Neutrophil (primary cell): ENCODE results near the gene ARPC2.
A peak's percentile ranks its signal among the peaks of the same experiment; 100 is the strongest.

ENCODE experiments used
- H3K27ac ChIP-seq: fragments of 200-600 bp; sonication (generic); 2 replicates; pipeline ENCODE4 v1.5.1; 2016; ENCODE audit warnings: mild to moderate bottlenecking, moderate library complexity
- H3K27me3 ChIP-seq: fragments of 200-600 bp; sonication (generic); 2 replicates; pipeline ENCODE4 v1.6.0; 2016; ENCODE audit warnings: mild to moderate bottlenecking
- H3K36me3 ChIP-seq: fragments of 200-600 bp; sonication (generic); 2 replicates; pipeline ENCODE4 v1.5.1; 2017
- H3K4me1 ChIP-seq, 2 experiments: fragments of 200-600 bp in 1 of 2; sonication (generic) in 1 of 2; 1 replicate in 1 of 2; 2 replicates in 1 of 2; pipeline versions ENCODE4 v1.5.1 to v1.6.1; 2013 to 2016; ENCODE audit warnings: low read depth in 1 of 2, low read length in 1 of 2, mild to moderate bottlenecking in 1 of 2, moderate library complexity in 1 of 2; ENCODE audit not compliant: control insufficient read depth in 1 of 2, insufficient read depth in 1 of 2
- H3K4me3 ChIP-seq, 2 experiments: fragments of 200-600 bp in 1 of 2; sonication (generic) in 1 of 2; 1 replicate in 1 of 2; 2 replicates in 1 of 2; pipeline ENCODE4 v1.5.1; 2013 to 2016; ENCODE audit warnings: low read depth in 1 of 2, low read length in 1 of 2, mild to moderate bottlenecking in 1 of 2, moderate library complexity in 1 of 2
- H3K9me3 ChIP-seq: fragments of 200-600 bp; sonication (generic); 2 replicates; pipeline ENCODE4 v1.5.1; 2016
- TF ChIP-seq, protein P1 (sequence below): fragments of 200-600 bp; sonication (generic); IDR thresholded peaks from 2 replicates; pipeline ENCODE4 v1.5.1; 2016; ENCODE audit warnings: antibody characterized with exemption

ARPC2 gene

GRCh38 chr2:218278531-218279360, 61.8 kb downstream of the ARPC2 start:
- Histone ChIP-seq H3K4me3 (no peak overlapping the region), H3K27me3 (no peaks in the 10 kb centered on the region), H3K4me1 (peaks cover 11 to 20% of the 10 kb centered on the region in 2 experiments), H3K36me3 (peaks cover 100% of the 10 kb centered on the region), H3K27ac (peak overlapping the region; percentile 3), H3K9me3 (no peaks in the 10 kb centered on the region)
- TF ChIP-seq, protein P1, sequence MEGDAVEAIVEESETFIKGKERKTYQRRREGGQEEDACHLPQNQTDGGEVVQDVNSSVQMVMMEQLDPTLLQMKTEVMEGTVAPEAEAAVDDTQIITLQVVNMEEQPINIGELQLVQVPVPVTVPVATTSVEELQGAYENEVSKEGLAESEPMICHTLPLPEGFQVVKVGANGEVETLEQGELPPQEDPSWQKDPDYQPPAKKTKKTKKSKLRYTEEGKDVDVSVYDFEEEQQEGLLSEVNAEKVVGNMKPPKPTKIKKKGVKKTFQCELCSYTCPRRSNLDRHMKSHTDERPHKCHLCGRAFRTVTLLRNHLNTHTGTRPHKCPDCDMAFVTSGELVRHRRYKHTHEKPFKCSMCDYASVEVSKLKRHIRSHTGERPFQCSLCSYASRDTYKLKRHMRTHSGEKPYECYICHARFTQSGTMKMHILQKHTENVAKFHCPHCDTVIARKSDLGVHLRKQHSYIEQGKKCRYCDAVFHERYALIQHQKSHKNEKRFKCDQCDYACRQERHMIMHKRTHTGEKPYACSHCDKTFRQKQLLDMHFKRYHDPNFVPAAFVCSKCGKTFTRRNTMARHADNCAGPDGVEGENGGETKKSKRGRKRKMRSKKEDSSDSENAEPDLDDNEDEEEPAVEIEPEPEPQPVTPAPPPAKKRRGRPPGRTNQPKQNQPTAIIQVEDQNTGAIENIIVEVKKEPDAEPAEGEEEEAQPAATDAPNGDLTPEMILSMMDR, result no peak

GRCh38 chr2:218280260-218280870, 63.4 kb downstream of the ARPC2 start:
- Histone ChIP-seq H3K27ac (no peak overlapping the region), H3K9me3 (no peaks in the 10 kb centered on the region), H3K4me3 (no peak overlapping the region), H3K4me1 (peaks cover 12 to 17% of the 10 kb centered on the region in 2 experiments), H3K27me3 (no peaks in the 10 kb centered on the region), H3K36me3 (peaks cover 94% of the 10 kb centered on the region)
- TF ChIP-seq, protein P1, result no peak

GRCh38 chr2:218281449-218281848, 64.5 kb downstream of the ARPC2 start:
- Histone ChIP-seq H3K4me1 (peaks cover 14 to 17% of the 10 kb centered on the region in 2 experiments), H3K4me3 (no peak overlapping the region), H3K27me3 (no peaks in the 10 kb centered on the region), H3K36me3 (peaks cover 84% of the 10 kb centered on the region), H3K27ac (no peak overlapping the region), H3K9me3 (no peaks in the 10 kb centered on the region)
- TF ChIP-seq, protein P1, result no peak

GRCh38 chr2:218282173-218282991, 65.4 kb downstream of the ARPC2 start:
- Histone ChIP-seq H3K4me3 (no peak overlapping the region), H3K27ac (peak overlapping the region; percentile 2), H3K27me3 (no peaks in the 10 kb centered on the region), H3K9me3 (no peaks in the 10 kb centered on the region), H3K4me1 (peaks cover 24% of the 10 kb centered on the region in 2 experiments), H3K36me3 (peaks cover 75% of the 10 kb centered on the region)
- TF ChIP-seq, protein P1, result no peak

DNA sequence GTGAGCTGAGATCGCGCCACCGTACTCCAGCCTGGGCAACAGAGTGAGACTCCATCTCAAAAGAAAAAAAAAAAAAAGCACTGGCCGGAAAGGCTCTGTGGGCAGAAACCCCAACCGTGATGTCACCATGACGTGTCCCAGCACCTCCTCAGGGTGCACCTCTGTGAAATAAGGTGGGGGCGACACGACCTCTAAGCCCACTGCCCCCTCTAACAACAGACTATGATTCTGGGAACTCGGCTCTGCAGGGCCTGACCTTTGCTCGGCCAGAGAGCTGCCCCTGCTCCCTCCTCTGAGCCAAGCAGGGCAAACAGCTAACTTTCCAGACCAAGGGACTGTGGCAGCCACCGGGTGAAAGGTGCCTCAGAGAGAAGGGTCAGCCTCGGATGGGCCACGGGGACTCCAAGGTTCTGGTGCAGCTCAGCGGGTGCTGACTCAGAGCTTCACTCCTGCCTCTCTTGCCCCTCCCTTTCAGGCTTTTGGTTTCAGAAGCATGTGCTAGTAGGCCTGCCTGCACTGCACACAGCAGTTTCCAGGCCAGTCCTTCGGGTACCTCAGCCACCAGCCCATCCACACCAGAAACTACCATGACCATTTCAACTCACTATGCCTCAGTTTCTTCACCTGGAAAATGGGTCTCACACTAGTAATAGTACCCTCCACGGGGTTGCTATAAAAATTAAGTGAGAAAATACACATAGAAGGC, 67.3 kb downstream of the ARPC2 start:
- TF ChIP-seq, protein P1, result no peak
- Histone ChIP-seq H3K36me3 (peaks cover 56% of the 10 kb centered on the region), H3K27ac (peak overlapping the region; percentile 1), H3K4me3 (no peak overlapping the region), H3K9me3 (no peaks in the 10 kb centered on the region), H3K4me1 (peaks cover 43% of the 10 kb centered on the region in 2 experiments), H3K27me3 (no peaks in the 10 kb centered on the region)
